NCI-H510A (cell line): ENCODE results near the gene CHAD.
"Not testable (repeated sequence)": the region's sequence is repeated elsewhere in the genome, so short reads cannot be mapped to it uniquely, and the experiment has no call there.

Source experiments
- DNase-seq: peaks from one replicate; lab custom pipeline; 2025; lab: John Stamatoyannopoulos, UW

Gene CHAD

GRCh38 chr17:50474523-50474922, 5.8 kb upstream of the CHAD start:
- DNase-seq: no peak

GRCh38 chr17:50473901-50474300, 5.2 kb upstream of the CHAD start:
- no peak for DNase-seq

- DNase-seq: not testable (repeated sequence)
Observed at GRCh38 chr17:50472761-50473161, 4.1 kb upstream of the CHAD start.

- no peak for DNase-seq
Observed at GRCh38 chr17:50472286-50472685, 3.6 kb upstream of the CHAD start.

GRCh38 chr17:50471009-50471905, 2.6 kb upstream of the CHAD start:
- DNase-seq: no peak

GRCh38 chr17:50470426-50470825, 1.7 kb upstream of the CHAD start:
- peak; percentile 53 for DNase-seq

GRCh38 chr17:50469671-50470305, 1.1 kb upstream of the CHAD start:
- no peak for DNase-seq

GRCh38 chr17:50469208-50469605, 527 bp upstream of the CHAD start:
- DNase-seq: no peak

- DNase-seq: no peak
Observed at GRCh38 chr17:50467855-50468303, 801 bp downstream of the CHAD start.

- no peak for DNase-seq
Observed at GRCh38 chr17:50467114-50467854, 1.4 kb downstream of the CHAD start.

GRCh38 chr17:50466371-50467113, 2.1 kb downstream of the CHAD start:
- DNase-seq: peak; percentile 18

GRCh38 chr17:50465635-50466034, 3.0 kb downstream of the CHAD start:
- DNase-seq: no peak

GRCh38 chr17:50465171-50465570, 3.5 kb downstream of the CHAD start:
- DNase-seq: peak; percentile 20

GRCh38 chr17:50464736-50465135, 3.9 kb downstream of the CHAD start:
- no peak for DNase-seq

- no peak for DNase-seq
Observed at GRCh38 chr17:50464121-50464520, 4.6 kb downstream of the CHAD start.

- DNase-seq: peak; percentile 51
Observed at GRCh38 chr17:50462446-50462845, 6.2 kb downstream of the CHAD start.

- DNase-seq: no peak
Observed at GRCh38 chr17:50461550-50462132, 7.0 kb downstream of the CHAD start.

GRCh38 chr17:50460831-50461526, 7.7 kb downstream of the CHAD start:
- DNase-seq: no peak

GRCh38 chr17:50459756-50460155, 8.9 kb downstream of the CHAD start:
- DNase-seq: no peak

GRCh38 chr17:50458701-50459676, 9.7 kb downstream of the CHAD start:
- peak; percentile 92 for DNase-seq
